ENCODE data around the gene ALAD.

- no peak for TF ChIP-seq CTCF (conservative IDR thresholded peaks at IDR 0.05 in 1 of 2, IDR thresholded peaks at IDR 0.05 in 1 of 2; ENCODE audit: low read depth in 1 of 2, low read length in 2 of 2)
- TF ChIP-seq EZH2 (IDR thresholded peaks at IDR 0.05; ENCODE audit: low read length, missing control alignments): no peak
Observed at GRCh38 chr9:113421726-113422125, 20.6 kb upstream of the ALAD start.

Data from fibroblast of lung (primary cell).